ENCODE measurements around the gene ZDHHC14. TPM values are rescaled to one million over a fixed set of nuclear protein-coding genes. Genes with fewer than 3 reads are reported as not detected.

The ZDHHC14 gene
- total and polyA plus RNA-seq, 4 donors = 12.3 to 46.8 (median 28.1) TPM

- no peaks in the 10 kb centered on the region for H3K27me3 ChIP-seq (ENCODE audit: control insufficient read depth, insufficient read depth, low read length)
- H3K9me3 ChIP-seq (ENCODE audit: control insufficient read depth, insufficient read depth, low read length) = no peaks in the 10 kb centered on the region
- H3K4me1 ChIP-seq (ENCODE audit: control insufficient read depth, insufficient read depth, low read length) = peaks cover 20% of the 10 kb centered on the region
- no peak overlapping the region for H3K27ac ChIP-seq (ENCODE audit: low read depth, low read length)
- peaks cover 24% of the 10 kb centered on the region for H3K36me3 ChIP-seq (ENCODE audit: control insufficient read depth, insufficient read depth, low read length)
- 79% methylated on average over 10 of the region's 23 CpGs for WGBS (ENCODE audit: insufficient coverage)
- H3K4me3 ChIP-seq (ENCODE audit: low read depth, low read length) = no peak overlapping the region
- DNase-seq (ENCODE audit: low read depth in 4 of 6, low spot score in 6 of 6) = no peak
These were observed 254.6 kb downstream of the ZDHHC14 start for GRCh38 chr6:157635388-157636244.

DNA sequence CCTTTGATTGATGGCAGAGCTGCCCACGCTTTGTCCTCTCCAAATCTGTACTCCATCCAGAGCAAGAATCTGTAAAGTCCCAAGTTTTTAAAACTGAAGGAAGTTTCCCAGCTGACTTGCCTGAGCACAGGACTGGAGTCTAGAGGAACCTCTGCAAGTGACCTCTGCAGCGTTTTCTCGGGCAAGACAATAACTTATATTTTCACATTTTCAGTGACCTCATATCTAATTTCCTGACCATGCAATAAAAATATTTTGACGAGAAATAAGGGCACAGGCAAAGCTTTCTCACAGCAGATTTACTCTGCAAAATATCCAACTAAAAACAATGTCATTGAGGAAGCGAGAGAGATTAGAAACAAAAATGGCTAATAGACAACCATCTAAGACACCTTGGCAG is 256.5 kb downstream of the ZDHHC14 start:
- Histone ChIP-seq H3K36me3 (ENCODE audit: control insufficient read depth, insufficient read depth, low read length) (peaks cover 21% of the 10 kb centered on the region), H3K9me3 (ENCODE audit: control insufficient read depth, insufficient read depth, low read length) (no peaks in the 10 kb centered on the region), H3K27me3 (ENCODE audit: control insufficient read depth, insufficient read depth, low read length) (no peaks in the 10 kb centered on the region), H3K4me1 (ENCODE audit: control insufficient read depth, insufficient read depth, low read length) (peaks cover 15% of the 10 kb centered on the region), H3K4me3 (ENCODE audit: low read depth, low read length) (no peak overlapping the region), H3K27ac (ENCODE audit: low read depth, low read length) (no peak overlapping the region)
- no peak for DNase-seq (ENCODE audit: low read depth in 4 of 6, low spot score in 6 of 6)
- 72% methylated on average over 3 of the region's 5 CpGs for WGBS (ENCODE audit: insufficient coverage)

DNA sequence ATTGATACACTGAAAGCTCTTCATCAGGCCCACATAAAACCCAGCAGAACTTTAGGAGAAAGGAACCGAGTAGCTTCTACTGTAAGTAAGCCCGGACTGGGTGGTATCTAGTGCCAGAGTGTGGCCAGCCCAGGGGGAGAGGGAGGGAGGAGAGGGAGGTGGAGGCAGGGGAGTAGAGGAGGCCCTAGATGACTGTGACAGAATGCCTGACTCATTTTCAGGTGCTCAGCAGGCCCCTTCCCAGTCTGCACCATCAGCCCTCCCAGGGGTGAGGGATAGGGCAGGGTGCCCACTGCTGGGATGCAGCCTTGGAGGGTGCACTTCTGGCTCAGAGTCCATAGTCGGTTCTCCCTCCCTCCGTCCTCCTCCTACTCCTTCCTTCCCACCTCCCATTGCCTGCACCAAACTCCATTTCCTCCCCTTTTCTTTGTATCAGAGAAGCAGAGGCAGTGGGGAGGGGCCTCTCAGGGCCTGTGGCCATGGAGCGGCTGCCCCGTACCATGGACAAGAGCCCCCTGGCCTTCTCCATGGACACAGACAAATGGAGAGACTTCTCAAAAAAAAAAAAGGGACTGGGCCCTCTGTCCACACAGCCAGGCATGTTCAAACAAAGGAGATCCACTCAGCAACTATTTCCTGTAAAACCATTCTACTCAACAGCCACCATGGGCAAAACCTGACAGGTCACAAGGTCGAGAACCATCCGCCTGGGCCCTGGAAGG is 257.1 kb downstream of the ZDHHC14 start:
- Histone ChIP-seq H3K27me3 (ENCODE audit: control insufficient read depth, insufficient read depth, low read length) (no peaks in the 10 kb centered on the region), H3K9me3 (ENCODE audit: control insufficient read depth, insufficient read depth, low read length) (no peaks in the 10 kb centered on the region), H3K36me3 (ENCODE audit: control insufficient read depth, insufficient read depth, low read length) (peaks cover 21% of the 10 kb centered on the region), H3K27ac (ENCODE audit: low read depth, low read length) (no peak overlapping the region), H3K4me3 (ENCODE audit: low read depth, low read length) (no peak overlapping the region), H3K4me1 (ENCODE audit: control insufficient read depth, insufficient read depth, low read length) (peaks cover 15% of the 10 kb centered on the region)
- no peak for DNase-seq (ENCODE audit: low read depth in 4 of 6, low spot score in 6 of 6)
- 75% methylated on average over 7 of the region's 8 CpGs for WGBS (ENCODE audit: insufficient coverage)

DNA sequence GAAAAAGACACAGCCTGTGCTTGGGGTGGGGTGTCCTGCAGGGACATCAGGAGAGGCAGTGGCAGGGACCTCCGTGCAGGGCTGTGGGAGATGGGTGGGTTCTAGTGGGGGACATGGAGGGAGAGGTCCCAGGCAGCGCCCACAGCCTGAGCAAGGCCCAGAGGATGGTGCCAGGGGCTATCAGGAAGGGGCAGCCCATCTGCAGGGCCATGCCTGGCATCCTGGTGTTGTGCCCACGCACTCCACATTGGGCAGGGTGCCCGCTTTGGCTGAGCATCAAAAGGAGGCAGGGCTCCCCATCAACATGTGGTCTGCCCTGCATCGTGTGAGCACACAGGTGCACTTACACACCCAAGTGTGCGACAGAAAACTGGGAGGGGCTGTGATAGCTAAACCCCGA is 257.8 kb downstream of the ZDHHC14 start:
- H3K27me3 ChIP-seq (ENCODE audit: control insufficient read depth, insufficient read depth, low read length) = no peaks in the 10 kb centered on the region
- H3K27ac ChIP-seq (ENCODE audit: low read depth, low read length) = no peak overlapping the region
- DNase-seq (ENCODE audit: low read depth in 4 of 6, low spot score in 6 of 6) = no peak
- no peaks in the 10 kb centered on the region for H3K9me3 ChIP-seq (ENCODE audit: control insufficient read depth, insufficient read depth, low read length)
- peaks cover 15% of the 10 kb centered on the region for H3K4me1 ChIP-seq (ENCODE audit: control insufficient read depth, insufficient read depth, low read length)
- peaks cover 21% of the 10 kb centered on the region for H3K36me3 ChIP-seq (ENCODE audit: control insufficient read depth, insufficient read depth, low read length)
- no peak overlapping the region for H3K4me3 ChIP-seq (ENCODE audit: low read depth, low read length)
- 86% methylated on average over 6 of the region's 7 CpGs for WGBS (ENCODE audit: insufficient coverage)

DNA sequence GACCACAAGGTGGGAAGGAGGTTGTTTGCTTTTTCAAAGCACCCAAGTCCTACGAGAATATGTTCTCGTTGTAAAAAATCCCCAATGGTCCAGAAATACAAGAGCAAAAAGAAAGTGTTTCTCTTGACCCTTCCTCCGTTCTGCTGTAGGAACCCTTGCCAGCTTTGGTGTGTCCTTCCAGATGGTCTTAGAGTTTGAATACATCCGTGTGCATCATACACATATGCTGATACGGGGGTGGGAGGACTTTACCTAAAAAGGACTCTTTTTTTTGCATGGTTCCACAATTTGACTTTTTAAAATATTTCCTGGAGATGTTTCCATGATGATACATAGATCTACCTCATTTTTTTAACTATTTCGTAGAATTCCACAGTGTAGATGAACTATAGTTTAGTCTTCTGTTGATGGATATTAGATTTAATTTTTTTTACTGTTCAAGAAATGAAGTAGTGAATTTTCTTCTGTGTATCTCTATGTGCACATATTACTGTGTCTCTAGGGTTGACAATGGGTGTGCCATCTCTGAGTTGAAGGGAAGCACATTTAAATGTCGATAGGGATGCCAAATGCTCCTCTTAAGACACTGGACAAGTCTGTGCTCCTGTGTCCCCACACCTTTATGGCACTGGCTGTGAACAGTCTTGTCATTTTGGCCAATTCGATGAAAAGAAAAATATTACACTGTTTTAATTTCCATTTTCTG is 259.9 kb downstream of the ZDHHC14 start:
- no peak for DNase-seq (ENCODE audit: low read depth in 4 of 6, low spot score in 6 of 6)
- no peaks in the 10 kb centered on the region for H3K9me3 ChIP-seq (ENCODE audit: control insufficient read depth, insufficient read depth, low read length)
- H3K4me3 ChIP-seq (ENCODE audit: low read depth, low read length) = no peak overlapping the region
- H3K27ac ChIP-seq (ENCODE audit: low read depth, low read length) = no peak overlapping the region
- WGBS (ENCODE audit: insufficient coverage) = 100% methylated on average over 2 of the region's 8 CpGs
- no peaks in the 10 kb centered on the region for H3K27me3 ChIP-seq (ENCODE audit: control insufficient read depth, insufficient read depth, low read length)
- peaks cover 19% of the 10 kb centered on the region for H3K36me3 ChIP-seq (ENCODE audit: control insufficient read depth, insufficient read depth, low read length)
- H3K4me1 ChIP-seq (ENCODE audit: control insufficient read depth, insufficient read depth, low read length) = peaks cover 22% of the 10 kb centered on the region

DNA sequence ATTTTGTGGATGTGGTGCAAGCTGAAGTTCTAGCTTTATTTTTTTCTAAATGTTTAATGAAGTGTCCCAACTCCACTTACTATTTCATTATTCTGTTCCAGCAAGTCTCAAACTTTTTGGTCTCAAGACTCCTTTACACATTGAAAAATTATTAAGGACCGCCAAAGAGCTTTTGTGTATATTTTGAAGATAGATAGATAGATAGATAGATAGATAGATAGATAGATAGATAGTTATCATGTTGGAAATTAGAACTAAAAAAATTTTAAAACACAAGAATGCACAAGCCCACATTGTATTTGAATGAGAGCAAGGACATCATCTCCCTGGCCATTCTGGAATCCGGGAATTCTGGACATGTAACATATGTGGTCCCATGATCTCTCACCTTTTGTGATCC is 260.8 kb downstream of the ZDHHC14 start:
- Histone ChIP-seq H3K9me3 (ENCODE audit: control insufficient read depth, insufficient read depth, low read length) (no peaks in the 10 kb centered on the region), H3K27ac (ENCODE audit: low read depth, low read length) (no peak overlapping the region), H3K4me1 (ENCODE audit: control insufficient read depth, insufficient read depth, low read length) (peaks cover 22% of the 10 kb centered on the region), H3K27me3 (ENCODE audit: control insufficient read depth, insufficient read depth, low read length) (no peaks in the 10 kb centered on the region), H3K36me3 (ENCODE audit: control insufficient read depth, insufficient read depth, low read length) (peaks cover 18% of the 10 kb centered on the region), H3K4me3 (ENCODE audit: low read depth, low read length) (no peak overlapping the region)
- WGBS (ENCODE audit: insufficient coverage) = 89% methylated on average over 1 of the region's 2 CpGs
- no peak for DNase-seq (ENCODE audit: low read depth in 4 of 6, low spot score in 6 of 6)

DNA sequence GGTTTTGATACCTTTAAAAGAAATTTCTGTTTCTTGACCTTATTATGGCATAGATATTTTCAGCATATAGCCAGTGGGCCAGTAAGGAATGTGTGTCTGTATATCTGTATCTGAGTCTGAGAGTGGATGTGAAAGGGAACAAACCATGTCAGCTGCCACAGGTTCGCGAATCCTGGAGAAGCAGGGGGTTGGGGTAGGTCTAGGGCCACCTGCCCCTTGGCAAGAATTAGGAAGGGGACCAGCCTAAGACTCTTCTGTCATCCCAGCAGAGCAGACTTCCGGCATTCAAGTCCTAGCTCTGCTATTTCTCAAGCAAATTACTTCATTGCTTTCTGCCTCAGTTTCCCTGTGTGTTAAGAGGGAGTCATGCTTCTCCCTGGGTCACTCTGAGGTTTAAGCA is 261.7 kb downstream of the ZDHHC14 start:
- Histone ChIP-seq H3K27me3 (ENCODE audit: control insufficient read depth, insufficient read depth, low read length) (no peaks in the 10 kb centered on the region), H3K9me3 (ENCODE audit: control insufficient read depth, insufficient read depth, low read length) (no peaks in the 10 kb centered on the region), H3K36me3 (ENCODE audit: control insufficient read depth, insufficient read depth, low read length) (peaks cover 22% of the 10 kb centered on the region), H3K4me1 (ENCODE audit: control insufficient read depth, insufficient read depth, low read length) (peaks cover 22% of the 10 kb centered on the region), H3K4me3 (ENCODE audit: low read depth, low read length) (no peak overlapping the region), H3K27ac (ENCODE audit: low read depth, low read length) (no peak overlapping the region)
- WGBS (ENCODE audit: insufficient coverage) = 80% methylated on average over 2 of the region's 3 CpGs
- DNase-seq (ENCODE audit: low read depth in 4 of 6, low spot score in 6 of 6) = no peak

- peak in 1 of 6 donors; percentile 54 for DNase-seq (ENCODE audit: low read depth in 4 of 6, low spot score in 6 of 6)
- Histone ChIP-seq H3K4me1 (ENCODE audit: control insufficient read depth, insufficient read depth, low read length) (peaks cover 20% of the 10 kb centered on the region), H3K36me3 (ENCODE audit: control insufficient read depth, insufficient read depth, low read length) (peaks cover 10% of the 10 kb centered on the region), H3K27me3 (ENCODE audit: control insufficient read depth, insufficient read depth, low read length) (no peaks in the 10 kb centered on the region), H3K4me3 (ENCODE audit: low read depth, low read length) (no peak overlapping the region), H3K27ac (ENCODE audit: low read depth, low read length) (no peak overlapping the region), H3K9me3 (ENCODE audit: control insufficient read depth, insufficient read depth, low read length) (no peaks in the 10 kb centered on the region)
- WGBS (ENCODE audit: insufficient coverage) = 79% methylated on average over 8 of the region's 13 CpGs
These were observed 263.2 kb downstream of the ZDHHC14 start for GRCh38 chr6:157644043-157644810.

DNA sequence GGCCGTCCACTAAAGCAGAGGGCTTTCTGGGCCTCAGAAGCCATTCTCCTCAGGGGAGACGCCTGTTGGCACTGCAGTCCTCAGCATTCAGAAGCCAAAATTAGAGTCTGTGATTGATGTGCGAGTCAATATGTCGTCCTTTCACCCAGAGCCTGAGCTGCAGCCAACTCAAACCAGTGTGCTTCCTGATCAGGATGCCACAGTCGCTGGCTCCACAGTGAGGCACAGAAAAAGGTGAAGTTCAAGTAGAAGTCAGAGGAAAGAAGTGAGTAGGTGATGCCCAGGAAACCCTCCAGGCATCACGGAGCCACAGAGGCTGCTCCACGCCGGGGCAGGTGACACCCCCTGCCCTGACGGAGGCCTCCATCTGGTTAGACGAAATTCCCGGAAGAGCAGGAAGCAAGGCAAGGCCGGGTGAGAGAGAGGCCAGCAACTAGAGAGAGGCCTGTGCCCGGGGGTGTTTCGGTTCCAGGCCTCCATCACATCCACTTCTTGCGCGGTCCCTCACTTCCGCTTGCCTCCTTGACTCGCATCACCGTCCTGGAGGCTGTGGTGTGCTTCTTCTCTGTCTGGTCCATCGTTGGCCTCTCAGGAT is 264.3 kb downstream of the ZDHHC14 start:
- Histone ChIP-seq H3K4me1 (ENCODE audit: control insufficient read depth, insufficient read depth, low read length) (peaks cover 31% of the 10 kb centered on the region), H3K4me3 (ENCODE audit: low read depth, low read length) (no peak overlapping the region), H3K36me3 (ENCODE audit: control insufficient read depth, insufficient read depth, low read length) (peaks cover 7% of the 10 kb centered on the region), H3K27ac (ENCODE audit: low read depth, low read length) (no peak overlapping the region), H3K9me3 (ENCODE audit: control insufficient read depth, insufficient read depth, low read length) (no peaks in the 10 kb centered on the region), H3K27me3 (ENCODE audit: control insufficient read depth, insufficient read depth, low read length) (no peaks in the 10 kb centered on the region)
- peak in 2 of 6 donors; percentile 34 to 42 for DNase-seq (ENCODE audit: low read depth in 4 of 6, low spot score in 6 of 6)
- WGBS (ENCODE audit: insufficient coverage) = 76% methylated on average over 19 of the region's 20 CpGs

Measured in spinal cord (tissue), 10 donors.